K562 (cell line): Measurements from ENCODE around the gene IMMP2L. TPM values are rescaled to one million over a fixed set of nuclear protein-coding genes. Genes with fewer than 3 reads are reported as not detected.

Source experiments
- BHLHE40 ChIP-seq: IDR thresholded peaks from 2 replicates; pipeline ENCODE4 v1.6.1; 2011; ENCODE audit warnings: low read length, improper control_type of control experiment
- CBFA2T3 ChIP-seq: fragments of 450-650 bp; IDR thresholded peaks from 2 replicates; pipeline ENCODE4 v1.6.1; 2017
- CCNT2 ChIP-seq: IDR thresholded peaks from 2 replicates; pipeline ENCODE4 v1.6.1; 2011; ENCODE audit warnings: borderline replicate concordance, low read depth, mild to moderate bottlenecking, moderate library complexity, mixed read lengths, low read length; ENCODE audit not compliant: insufficient read length; ENCODE audit errors: extremely low read depth
- CEBPG ChIP-seq, 3 experiments: fragments of 200-800 bp in 1 of 3; sonication (Bioruptor generic) in 1 of 3; sonication (generic) in 1 of 3; formaldehyde crosslinking in 1 of 3; IDR thresholded peaks in 2 of 3; conservative IDR thresholded peaks in 1 of 3; 2 replicates each; pipeline versions ENCODE4 v1.6.1 to v1.8.0; 2016 to 2022; ENCODE audit warnings: missing compliant biosample characterization in 2 of 3, missing genetic modification characterization in 2 of 3, mild to moderate bottlenecking in 1 of 3, missing genetic modification reagents in 1 of 3
- ELF4 ChIP-seq: fragments of 450-650 bp; formaldehyde crosslinking; IDR thresholded peaks from 2 replicates; pipeline ENCODE4 v1.4.0; 2022; ENCODE audit warnings: missing genetic modification characterization
- JUND ChIP-seq, 2 experiments: IDR thresholded peaks; 2 replicates in 1 of 2; 3 replicates in 1 of 2; pipeline ENCODE4 v1.6.1; 2011; ENCODE audit warnings: borderline replicate concordance in 2 of 2, low read depth in 2 of 2, low read length in 2 of 2, improper control_type of control experiment in 1 of 2, missing biosample characterization in 1 of 2, missing genetic modification characterization in 1 of 2, missing genetic modification reagents in 1 of 2
- KLF6 ChIP-seq: fragments of 250-450 bp; sonication (Bioruptor Pico); IDR thresholded peaks from 2 replicates; pipeline ENCODE4 v1.4.0; 2020; ENCODE audit warnings: mild to moderate bottlenecking, moderate library complexity, borderline replicate concordance
- MEIS2 ChIP-seq: fragments of 450-650 bp; IDR thresholded peaks from 2 replicates; pipeline ENCODE4 v1.6.1; 2014; ENCODE audit warnings: mild to moderate bottlenecking; ENCODE audit not compliant: partially characterized antibody
- MYBL2 ChIP-seq, 2 experiments: fragments of 450-650 bp in 1 of 2; sonication (generic) in 1 of 2; formaldehyde crosslinking in 1 of 2; IDR thresholded peaks; 2 replicates each; pipeline versions ENCODE4 v1.6.1 to v1.8.1; 2017 to 2022; ENCODE audit warnings: borderline replicate concordance in 1 of 2, inconsistent platforms in 1 of 2, low read depth in 1 of 2, mild to moderate bottlenecking in 1 of 2, missing genetic modification reagents in 1 of 2, moderate library complexity in 1 of 2
- POLR2H ChIP-seq: IDR thresholded peaks from 2 replicates; pipeline ENCODE4 v1.6.1; 2016; ENCODE audit warnings: missing genetic modification characterization, low read depth, mild to moderate bottlenecking, control low read depth, missing compliant biosample characterization, moderate library complexity
- PURB ChIP-seq: sonication (generic); formaldehyde crosslinking; IDR thresholded peaks from 2 replicates; pipeline ENCODE4 v1.9.0; 2021; ENCODE audit warnings: low read depth, mild to moderate bottlenecking, missing genetic modification reagents
- REST ChIP-seq, 2 experiments: fragments of 450-650 bp; formaldehyde crosslinking in 1 of 2; IDR thresholded peaks; 2 replicates each; pipeline versions ENCODE4 v1.4.0 to v1.6.1; 2014 to 2020; ENCODE audit warnings: mild to moderate bottlenecking in 2 of 2, borderline replicate concordance in 1 of 2, low read depth in 1 of 2
- TEAD1 ChIP-seq, 2 experiments: fragments of 450-650 bp in 1 of 2; sonication (generic) in 1 of 2; formaldehyde crosslinking; IDR thresholded peaks; 2 replicates each; pipeline versions ENCODE4 v1.4.0 to v1.8.0; 2020 to 2022; ENCODE audit warnings: mild to moderate bottlenecking in 2 of 2, missing genetic modification reagents in 1 of 2
- TRIM24 ChIP-seq, 2 experiments: fragments of 450-650 bp; IDR thresholded peaks; 2 replicates each; pipeline ENCODE4 v1.6.1; 2016
- ZNF143 ChIP-seq: sonication (generic); formaldehyde crosslinking; IDR thresholded peaks from 2 replicates; pipeline ENCODE4 v1.9.0; 2022; ENCODE audit warnings: mild to moderate bottlenecking, missing genetic modification reagents
- ZNF584 ChIP-seq: fragments of 200-800 bp; sonication (Bioruptor generic); IDR thresholded peaks from 2 replicates; pipeline ENCODE4 v1.6.1; 2016; ENCODE audit warnings: low read depth, mild to moderate bottlenecking, missing genetic modification characterization, missing compliant biosample characterization
- ZNF699 ChIP-seq: fragments of 250-450 bp; sonication (Bioruptor Pico); IDR thresholded peaks from 2 replicates; pipeline ENCODE4 v1.8.0; 2021; ENCODE audit warnings: mild to moderate bottlenecking, moderate library complexity; ENCODE audit not compliant: insufficient replicate concordance
- ZNF785 ChIP-seq: fragments of 250-450 bp; sonication (Bioruptor Pico); IDR thresholded peaks from 2 replicates; pipeline ENCODE4 v1.4.0; 2020; ENCODE audit warnings: mild to moderate bottlenecking
- polyA plus RNA-seq, 8 experiments: library from polyadenylated mRNA; depleted of rRNA in 4 of 8; stranded (reverse) in 5 of 8; unstranded in 3 of 8; fragments of >200 nt; fragmentation: Nextera tagmentation in 2 of 8; fragmentation: Illumina TruSeq in 1 of 8; extraction: Ambion mirVana in 2 of 8; extraction: Trizol in 1 of 8; gene quantifications; 2 replicates each; pipeline versions ENCODE4 v1.2.1 to v1.2.3, GENCODE V29; 2011 to 2014; ENCODE audit warnings: inconsistent platforms in 1 of 8, missing spikeins in 1 of 8
- total RNA-seq, 7 experiments: library from RNA; depleted of rRNA in 6 of 7; stranded (reverse); fragments of >200 nt in 6 of 7; fragmentation: Illumina TruSeq in 2 of 7; extraction: Trizol in 2 of 7; gene quantifications; 2 replicates each; pipeline versions ENCODE4 v1.2.1 to v1.2.3, GENCODE V29; 2011 to 2021; ENCODE audit warnings: low replicate concordance in 1 of 7

Gene IMMP2L
- total and polyA plus RNA-seq, 9 of the 15 experiments (the other 6 are each of a cell fraction or from before 2014, with no cell fraction given), result 29.7 to 116 (median 53.0) TPM

GRCh38 chr7:111531993-111532392 lies 30.3 kb downstream of the IMMP2L start (continued):
- TF ChIP-seq REST (IDR thresholded peaks at IDR 0.05; ENCODE audit: borderline replicate concordance), result no peak; the same call in 1 of the 2 replicates
- TF ChIP-seq REST (CRISPR knock-in tag; IDR thresholded peaks at IDR 0.05; ENCODE audit: low read depth), result no peak
- TF ChIP-seq ELF4 (CRISPR knock-in tag), result peak; percentile 42; the same call in 1 of the 2 replicates
- TF ChIP-seq BHLHE40, result peak; percentile 5; the same call in 1 of the 2 replicates
- TF ChIP-seq KLF6, result peak; percentile 38; the same call in 1 of the 2 replicates
- TF ChIP-seq TRIM24 (IDR thresholded peaks at IDR 0.05), result 0 out of 4 replicates have a peak, but pooled peaks of 1 of the 2 experiments have one; percentile 29
- TF ChIP-seq CBFA2T3, result peak; percentile 19; the same call in 1 of the 2 replicates
- TF ChIP-seq ZNF143 (CRISPR knock-in tag), result no peak
- TF ChIP-seq CEBPG (CRISPR knock-in tag; IDR thresholded peaks at IDR 0.05), result no peak
- TF ChIP-seq CEBPG (tag; conservative IDR thresholded peaks at IDR 0.05 in 1 of 2, IDR thresholded peaks at IDR 0.05 in 1 of 2), result peak; percentile 82 to 97
- TF ChIP-seq PURB (CRISPR knock-in tag), result no peak
- TF ChIP-seq TEAD1 (CRISPR knock-in tag; IDR thresholded peaks at IDR 0.05), result peak in 1 of 2 experiments; percentile 41; a peak in 1 of 4 replicates
- TF ChIP-seq CCNT2, result peak; percentile 53
- TF ChIP-seq JUND (IDR thresholded peaks at IDR 0.05; ENCODE audit: borderline replicate concordance, low read depth, low read length), result peak; percentile 57; the same call in 1 of the 2 replicates
- TF ChIP-seq JUND (tag; IDR thresholded peaks at IDR 0.05; ENCODE audit: borderline replicate concordance, low read depth, low read length), result peak; percentile 73; the same call in 2 of the 3 replicates
- TF ChIP-seq ZNF584 (CRISPR knock-in tag), result no peak
- TF ChIP-seq POLR2H (tag), result peak; percentile 51; the same call in 1 of the 2 replicates
- TF ChIP-seq ZNF785, result no peak
- peak; percentile 33 for TF ChIP-seq MEIS2
- TF ChIP-seq ZNF699, result no peak
- TF ChIP-seq MYBL2 (IDR thresholded peaks at IDR 0.05; ENCODE audit: low read depth), result 0 out of 2 replicates have a peak, but pooled peaks have one; percentile 0
- no peak for TF ChIP-seq MYBL2 (CRISPR knock-in tag; IDR thresholded peaks at IDR 0.05; ENCODE audit: borderline replicate concordance)
